Esophagus squamous epithelium (tissue), 5 donors: ENCODE data around the gene TM9SF4. TPM values are rescaled to one million over a fixed set of nuclear protein-coding genes. Genes with fewer than 3 reads are reported as not detected.
"Not testable (repeated sequence)": the region's sequence is repeated elsewhere in the genome, so short reads cannot be mapped to it uniquely, and the experiment has no call there.

ENCODE experiments used
- DNase-seq: peaks from one replicate; lab custom pipeline; 2025; lab: John Stamatoyannopoulos, UW
- H3K27ac ChIP-seq, 4 donors: fragments of 200-600 bp; sonication (generic); one replicate each; pipeline ENCODE4 v1.5.1; 2016 to 2019; ENCODE audit warnings: mild to moderate bottlenecking in 1 of 4
- H3K27me3 ChIP-seq, 4 donors: fragments of 200-600 bp; sonication (generic); 1 replicate in 3 of 4; 2 replicates in 1 of 4; pipeline versions ENCODE4 v1.5.1 to v1.6.0; 2017 to 2021; ENCODE audit warnings: antibody characterized with exemption in 1 of 4
- H3K36me3 ChIP-seq, 3 donors: fragments of 200-600 bp; sonication (generic); one replicate each; pipeline ENCODE4 v1.5.1; 2016 to 2019
- H3K4me1 ChIP-seq, 3 donors: fragments of 200-600 bp; sonication (generic); one replicate each; pipeline ENCODE4 v1.5.1; 2017 to 2019
- H3K4me3 ChIP-seq, 4 donors: fragments of 200-600 bp; sonication (generic); 1 replicate in 3 of 4; 2 replicates in 1 of 4; pipeline ENCODE4 v1.5.1; 2016 to 2019; ENCODE audit warnings: mild to moderate bottlenecking in 2 of 4, moderate library complexity in 1 of 4
- H3K9me3 ChIP-seq, 3 donors: fragments of 200-600 bp; sonication (generic); one replicate each; pipeline ENCODE4 v1.5.1; 2016 to 2019
- POLR2A ChIP-seq, 4 donors: fragments of 450-650 bp; IDR thresholded peaks; one replicate each; pipeline ENCODE4 v1.6.1; 2017; ENCODE audit warnings: antibody characterized with exemption in 4 of 4, mild to moderate bottlenecking in 4 of 4, moderate library complexity in 3 of 4
- WGBS, 2 donors: methylation state at CpG; one replicate each; pipeline ENCODE4 v1.1.5; 2018; 5-methylcytosine and 5-hydroxymethylcytosine counted together
- intact Hi-C: fragments of 100-400 bp; cut with DNase I; formaldehyde crosslinking; loops from one replicate; pipeline ENCODE4 v1.15.0; 2022
- total RNA-seq, 4 donors: library from RNA; depleted of rRNA; stranded (reverse); fragments of >200 nt; gene quantifications; one replicate each; pipeline ENCODE4 v1.1.0, GENCODE V29; 2016
- TF ChIP-seq, protein P1 (sequence below), 6 experiments: fragments of 450-650 bp in 4 of 6; fragments of 200-600 bp in 2 of 6; sonication (generic) in 2 of 6; IDR thresholded peaks; one replicate each; pipeline ENCODE4 v1.5.1; 2016 to 2019; ENCODE audit warnings: antibody characterized with exemption in 6 of 6, mild to moderate bottlenecking in 4 of 6, moderate library complexity in 4 of 6
- donor health status: DM: yes; HTN: yes; CAD: no.

TM9SF4 gene
- total RNA-seq, 4 donors from 2014 or later, result 28.5 to 36.3 (median 32.1) TPM

DNA sequence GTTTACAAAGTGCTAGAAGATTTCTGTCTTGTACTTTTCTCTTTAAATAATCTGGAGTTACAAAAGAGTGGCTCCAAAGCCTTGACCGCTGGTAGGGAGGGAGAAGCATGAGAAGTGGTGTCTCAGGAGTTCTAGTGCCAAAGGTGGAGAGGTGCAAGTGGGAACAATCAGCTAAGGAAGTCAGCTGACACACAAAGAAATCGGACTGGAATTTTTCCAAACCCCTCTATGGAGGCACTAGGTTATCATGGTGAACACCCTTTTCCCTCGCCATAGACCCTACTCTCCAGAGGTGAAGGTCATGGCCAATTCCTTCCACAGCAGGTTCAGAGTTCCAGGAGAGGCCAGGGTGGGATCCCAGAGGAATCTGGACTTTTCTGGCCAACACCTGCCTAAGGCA, 83.2 kb downstream of the TM9SF4 start:
- Histone ChIP-seq H3K36me3 (peaks cover 6 to 45% (median 18%) of the 10 kb centered on the region in 3 donors), H3K27me3 (no peaks in the 10 kb centered on the region), H3K9me3 (no peaks in the 10 kb centered on the region), H3K27ac (no peak overlapping the region), H3K4me1 (peaks cover 8 to 32% (median 12%) of the 10 kb centered on the region in 3 donors), H3K4me3 (no peak overlapping the region)
- 72 to 83% methylated on average over 3 of the region's 3 CpGs for WGBS, 2 donors
- TF ChIP-seq, protein P1, sequence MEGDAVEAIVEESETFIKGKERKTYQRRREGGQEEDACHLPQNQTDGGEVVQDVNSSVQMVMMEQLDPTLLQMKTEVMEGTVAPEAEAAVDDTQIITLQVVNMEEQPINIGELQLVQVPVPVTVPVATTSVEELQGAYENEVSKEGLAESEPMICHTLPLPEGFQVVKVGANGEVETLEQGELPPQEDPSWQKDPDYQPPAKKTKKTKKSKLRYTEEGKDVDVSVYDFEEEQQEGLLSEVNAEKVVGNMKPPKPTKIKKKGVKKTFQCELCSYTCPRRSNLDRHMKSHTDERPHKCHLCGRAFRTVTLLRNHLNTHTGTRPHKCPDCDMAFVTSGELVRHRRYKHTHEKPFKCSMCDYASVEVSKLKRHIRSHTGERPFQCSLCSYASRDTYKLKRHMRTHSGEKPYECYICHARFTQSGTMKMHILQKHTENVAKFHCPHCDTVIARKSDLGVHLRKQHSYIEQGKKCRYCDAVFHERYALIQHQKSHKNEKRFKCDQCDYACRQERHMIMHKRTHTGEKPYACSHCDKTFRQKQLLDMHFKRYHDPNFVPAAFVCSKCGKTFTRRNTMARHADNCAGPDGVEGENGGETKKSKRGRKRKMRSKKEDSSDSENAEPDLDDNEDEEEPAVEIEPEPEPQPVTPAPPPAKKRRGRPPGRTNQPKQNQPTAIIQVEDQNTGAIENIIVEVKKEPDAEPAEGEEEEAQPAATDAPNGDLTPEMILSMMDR (IDR thresholded peaks at IDR 0.05), result no peak
- no peak for TF ChIP-seq POLR2A (IDR thresholded peaks at IDR 0.05)
- no peak for DNase-seq
- intact Hi-C loops, result no loop called here

DNA sequence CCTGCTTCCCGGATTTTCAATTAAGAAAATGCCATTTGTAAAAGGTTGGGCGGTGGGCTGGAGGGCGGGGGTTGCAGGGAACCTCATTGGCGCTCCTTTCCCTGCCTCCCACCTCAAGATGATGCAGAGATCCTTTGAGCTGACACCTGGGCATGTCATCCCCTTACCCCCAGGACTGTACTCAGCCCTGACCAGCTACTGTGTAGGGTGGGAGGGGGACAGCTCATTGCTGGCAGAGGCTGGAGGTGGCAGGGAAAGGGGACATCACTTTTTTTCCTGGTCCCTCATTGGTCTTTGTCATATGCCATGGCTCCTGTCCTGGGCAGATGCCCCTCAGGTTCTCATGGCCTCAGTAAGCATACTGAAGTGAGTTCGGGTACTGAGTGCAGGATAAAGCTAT, 83.8 kb downstream of the TM9SF4 start:
- H3K4me3 ChIP-seq, H3K9me3 ChIP-seq, intact Hi-C loops, DNase-seq, H3K27ac ChIP-seq, H3K27me3 ChIP-seq: not testable (repeated sequence)
- H3K4me1 ChIP-seq, result peaks cover 8 to 29% (median 12%) of the 10 kb centered on the region in 3 donors
- 80 to 85% methylated on average over 5 of the region's 5 CpGs for WGBS, 2 donors
- peaks cover 6 to 51% (median 18%) of the 10 kb centered on the region in 3 donors for H3K36me3 ChIP-seq

DNA sequence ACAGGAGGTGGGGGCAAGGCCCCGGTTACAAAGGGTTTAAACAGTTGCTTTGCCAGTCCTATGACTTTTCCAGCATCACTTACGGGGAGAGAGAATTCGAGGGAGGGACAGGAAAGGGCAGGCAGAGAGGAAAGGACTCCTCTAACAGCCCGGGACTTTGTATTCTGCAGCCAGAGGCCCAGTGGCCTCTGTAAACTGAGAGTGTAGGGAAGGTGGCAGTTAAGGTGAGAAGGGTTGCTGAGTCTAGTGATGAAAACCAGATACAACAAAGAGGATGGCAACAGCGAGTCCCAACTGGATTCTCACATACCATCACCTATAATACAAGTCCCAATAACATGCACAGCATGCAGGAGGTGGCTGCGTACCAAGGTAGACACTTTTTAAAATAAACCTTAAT, 84.5 kb downstream of the TM9SF4 start:
- WGBS, 2 donors, result 56 to 61% methylated on average over 6 of the region's 6 CpGs
- H3K36me3 ChIP-seq, result peaks cover 6 to 58% (median 18%) of the 10 kb centered on the region in 3 donors
- H3K27ac ChIP-seq, result no peak overlapping the region
- H3K27me3 ChIP-seq, result no peaks in the 10 kb centered on the region
- no peaks in the 10 kb centered on the region for H3K9me3 ChIP-seq
- no peak for TF ChIP-seq POLR2A (IDR thresholded peaks at IDR 0.05)
- TF ChIP-seq, protein P1 (IDR thresholded peaks at IDR 0.05), result no peak
- DNase-seq, result no peak
- H3K4me3 ChIP-seq, result no peak overlapping the region
- H3K4me1 ChIP-seq, result peaks cover 6 to 26% (median 9%) of the 10 kb centered on the region in 3 donors
- intact Hi-C loops, result no loop called here

DNA sequence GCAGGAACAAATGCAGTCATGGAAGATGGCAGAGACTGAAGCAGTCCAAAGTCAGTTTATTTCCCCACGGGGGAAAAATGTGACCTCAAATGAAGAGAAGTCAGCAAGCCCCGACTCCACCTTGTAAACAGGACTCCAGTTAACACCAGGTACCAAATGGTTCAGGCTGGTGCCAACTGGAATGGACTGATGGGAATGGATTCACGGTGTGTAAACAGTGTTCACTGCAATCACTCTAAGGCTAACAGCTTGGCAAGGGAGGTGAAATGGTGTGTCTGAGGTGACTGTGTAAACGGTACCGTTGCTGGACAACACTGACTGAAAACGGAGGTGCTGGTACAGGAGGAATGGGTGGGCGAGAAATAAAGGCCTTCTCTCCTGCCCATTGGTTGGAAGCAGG, 86.1 kb downstream of the TM9SF4 start:
- WGBS, 2 donors, result 61 to 67% methylated on average over 7 of the region's 7 CpGs
- intact Hi-C loops, result no loop called here
- TF ChIP-seq POLR2A (IDR thresholded peaks at IDR 0.05), result no peak
- TF ChIP-seq, protein P1 (IDR thresholded peaks at IDR 0.05), result no peak
- Histone ChIP-seq H3K27ac (no peak overlapping the region), H3K4me1 (peaks cover 0 to 10% (median 0%) of the 10 kb centered on the region in 3 donors), H3K9me3 (no peaks in the 10 kb centered on the region), H3K4me3 (no peak overlapping the region), H3K36me3 (peaks cover 10 to 74% (median 31%) of the 10 kb centered on the region in 3 donors), H3K27me3 (no peaks in the 10 kb centered on the region)
- no peak for DNase-seq

DNA sequence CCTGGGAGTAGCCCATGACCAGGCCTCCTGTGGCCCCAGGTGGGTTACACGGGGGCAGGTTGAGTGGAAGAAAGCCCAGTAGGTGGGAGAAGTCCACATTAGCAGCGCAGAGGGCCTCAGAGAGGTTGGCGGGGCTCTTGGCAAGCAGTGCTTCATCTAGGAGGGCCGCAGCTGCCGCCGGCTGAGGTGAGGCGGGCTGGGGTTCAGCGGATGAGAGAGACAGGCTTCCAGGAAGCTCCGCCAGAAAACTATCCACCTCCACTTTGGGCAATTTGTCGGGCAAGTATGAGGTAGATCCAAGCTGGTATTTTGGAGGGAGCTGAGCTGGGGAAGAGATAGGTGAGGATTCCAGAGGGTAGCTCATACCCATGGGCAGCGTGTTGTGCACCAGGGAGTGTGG, 87.1 kb downstream of the TM9SF4 start:
- H3K27me3 ChIP-seq, H3K27ac ChIP-seq, H3K4me3 ChIP-seq, intact Hi-C loops, H3K9me3 ChIP-seq, DNase-seq: not testable (repeated sequence)
- Histone ChIP-seq H3K36me3 (peaks cover 16 to 84% (median 40%) of the 10 kb centered on the region in 3 donors), H3K4me1 (peaks cover 0 to 11% (median 0%) of the 10 kb centered on the region in 3 donors)
- WGBS, 2 donors, result 92 to 100% methylated on average over 2 to 7 of the region's 11 CpGs

DNA sequence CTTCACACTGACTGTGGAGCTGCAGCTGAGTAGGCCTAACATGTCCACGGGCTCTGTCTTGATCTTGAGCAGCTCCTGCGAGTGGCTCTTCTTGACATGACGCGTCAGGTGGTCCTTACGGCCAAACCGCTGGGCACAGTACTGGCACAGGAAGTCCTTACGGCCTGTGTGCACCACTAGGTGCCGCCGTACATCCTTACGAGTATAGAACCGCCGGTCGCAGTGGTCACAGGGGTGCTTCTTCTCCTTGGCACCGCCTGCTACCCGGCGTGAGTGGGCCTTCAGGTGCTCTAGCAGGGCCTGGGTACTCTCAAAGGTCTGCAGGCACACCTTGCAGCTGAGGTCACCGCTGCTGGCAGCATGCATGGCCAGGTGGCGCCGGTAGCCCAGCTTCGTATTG, 87.6 kb downstream of the TM9SF4 start:
- DNase-seq, H3K9me3 ChIP-seq, intact Hi-C loops, H3K27me3 ChIP-seq, H3K4me3 ChIP-seq, H3K27ac ChIP-seq: not testable (repeated sequence)
- peaks cover 0 to 17% (median 3%) of the 10 kb centered on the region in 3 donors for H3K4me1 ChIP-seq
- peaks cover 16 to 89% (median 42%) of the 10 kb centered on the region in 3 donors for H3K36me3 ChIP-seq
- WGBS, 2 donors, result 75 to 94% methylated on average over 14 to 16 of the region's 20 CpGs

DNA sequence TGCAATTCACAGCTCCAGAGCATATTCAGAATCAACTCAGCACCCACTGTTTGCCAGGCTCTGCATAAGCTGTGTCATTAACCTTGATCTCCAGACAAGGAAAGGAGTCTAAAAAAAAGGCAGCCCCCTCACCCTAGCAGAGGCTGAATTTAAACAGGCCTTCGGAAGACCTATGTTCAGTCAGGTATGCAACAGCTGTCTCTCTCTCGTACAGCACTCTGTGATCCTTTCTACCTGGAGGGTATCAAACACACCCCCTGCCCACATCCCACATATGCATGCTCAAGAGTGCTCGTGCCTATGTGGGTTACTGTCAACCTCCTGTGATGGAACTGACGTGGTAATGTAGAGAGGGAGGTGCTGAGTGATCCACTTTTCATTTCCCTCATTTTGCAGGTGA, 89.5 kb downstream of the TM9SF4 start:
- intact Hi-C loops, result no loop called here
- no peaks in the 10 kb centered on the region for H3K9me3 ChIP-seq
- TF ChIP-seq, protein P1 (IDR thresholded peaks at IDR 0.05), result no peak
- no peak for TF ChIP-seq POLR2A (IDR thresholded peaks at IDR 0.05)
- WGBS, 2 donors, result 77 to 81% methylated on average over 4 of the region's 4 CpGs
- DNase-seq, result no peak
- no peak overlapping the region for H3K27ac ChIP-seq
- peaks cover 8 to 32% (median 14%) of the 10 kb centered on the region in 3 donors for H3K4me1 ChIP-seq
- H3K4me3 ChIP-seq, result no peak overlapping the region
- no peaks in the 10 kb centered on the region for H3K27me3 ChIP-seq
- H3K36me3 ChIP-seq, result peaks cover 16 to 81% (median 42%) of the 10 kb centered on the region in 3 donors
